SU-DHL-6 (cell line): Measurements from ENCODE around the gene RAPGEF6.

Source experiments
- CTCF ChIP-seq: fragments of 200-600 bp; sonication (generic); IDR thresholded peaks from one replicate; pipeline ENCODE4 v1.5.1; 2017; ENCODE audit warnings: antibody characterized with exemption, mild to moderate bottlenecking, low read length, moderate library complexity; ENCODE audit not compliant: insufficient read depth, poor library complexity, severe bottlenecking
- EZH2phosphoT487 ChIP-seq: fragments of 200-600 bp; sonication (generic), shearing (Covaris generic); conservative IDR thresholded peaks from 2 replicates; pipeline ENCODE4 v1.6.1; 2018; ENCODE audit warnings: mild to moderate bottlenecking, antibody characterized with exemption, low read length, moderate library complexity, mixed read lengths

- no peak for TF ChIP-seq EZH2phosphoT487
- no peak for TF ChIP-seq CTCF
Measured at GRCh38 chr5:131550606-131551005, 84.4 kb downstream of the RAPGEF6 start.
